NB4 (cell line): ENCODE results near the gene RPS6KA3.

ENCODE experiments used
- DNase-seq: peaks from one replicate; pipeline ENCODE4 v3.0.0; 2010; ENCODE audit warnings: low read depth
- H3K4me3 ChIP-seq: one replicate; pipeline ENCODE4 v1.5.1; 2011; ENCODE audit warnings: mild to moderate bottlenecking, low read depth, low read length, moderate library complexity
- MYC ChIP-seq: IDR thresholded peaks from 2 replicates; pipeline ENCODE4 v1.6.1; 2011; ENCODE audit warnings: low read depth, low read length
- POLR2A ChIP-seq: IDR thresholded peaks from 2 replicates; pipeline ENCODE4 v1.6.1; 2011; ENCODE audit warnings: mild to moderate bottlenecking; ENCODE audit not compliant: insufficient read length; ENCODE audit errors: extremely low read depth
- TF ChIP-seq, protein P1 (sequence below): IDR thresholded peaks from one replicate; pipeline ENCODE4 v1.5.1; 2012; ENCODE audit warnings: low read depth, low read length
- TF ChIP-seq, protein P2 (sequence below): IDR thresholded peaks from 2 replicates; pipeline ENCODE4 v1.6.1; 2011; ENCODE audit warnings: low read depth, low read length

Gene RPS6KA3

DNA sequence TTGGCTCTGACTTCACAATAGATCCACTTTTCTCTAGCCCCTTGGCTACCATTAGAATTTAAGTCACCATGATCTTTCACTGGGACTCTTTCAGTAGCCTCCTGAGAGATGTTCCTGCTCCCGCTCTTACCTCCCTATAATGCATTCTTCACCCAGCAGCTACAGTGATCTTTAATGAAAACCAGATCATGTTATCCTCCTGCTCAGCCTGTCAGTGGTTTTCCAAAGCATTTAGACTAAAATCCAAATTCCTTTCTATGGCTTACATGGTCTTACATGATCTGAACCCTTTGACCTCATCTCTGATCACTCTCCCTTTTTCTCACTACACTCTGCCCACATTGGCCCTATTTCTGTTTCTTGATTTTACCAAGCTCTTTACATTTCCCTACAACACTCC is 18.3 kb upstream of the RPS6KA3 start:
- DNase-seq, result no peak
- H3K4me3 ChIP-seq, result no peak overlapping the region
- TF ChIP-seq POLR2A (no peak), MYC (no peak)
- TF ChIP-seq, protein P1, sequence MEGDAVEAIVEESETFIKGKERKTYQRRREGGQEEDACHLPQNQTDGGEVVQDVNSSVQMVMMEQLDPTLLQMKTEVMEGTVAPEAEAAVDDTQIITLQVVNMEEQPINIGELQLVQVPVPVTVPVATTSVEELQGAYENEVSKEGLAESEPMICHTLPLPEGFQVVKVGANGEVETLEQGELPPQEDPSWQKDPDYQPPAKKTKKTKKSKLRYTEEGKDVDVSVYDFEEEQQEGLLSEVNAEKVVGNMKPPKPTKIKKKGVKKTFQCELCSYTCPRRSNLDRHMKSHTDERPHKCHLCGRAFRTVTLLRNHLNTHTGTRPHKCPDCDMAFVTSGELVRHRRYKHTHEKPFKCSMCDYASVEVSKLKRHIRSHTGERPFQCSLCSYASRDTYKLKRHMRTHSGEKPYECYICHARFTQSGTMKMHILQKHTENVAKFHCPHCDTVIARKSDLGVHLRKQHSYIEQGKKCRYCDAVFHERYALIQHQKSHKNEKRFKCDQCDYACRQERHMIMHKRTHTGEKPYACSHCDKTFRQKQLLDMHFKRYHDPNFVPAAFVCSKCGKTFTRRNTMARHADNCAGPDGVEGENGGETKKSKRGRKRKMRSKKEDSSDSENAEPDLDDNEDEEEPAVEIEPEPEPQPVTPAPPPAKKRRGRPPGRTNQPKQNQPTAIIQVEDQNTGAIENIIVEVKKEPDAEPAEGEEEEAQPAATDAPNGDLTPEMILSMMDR, result no peak
- TF ChIP-seq, protein P2, sequence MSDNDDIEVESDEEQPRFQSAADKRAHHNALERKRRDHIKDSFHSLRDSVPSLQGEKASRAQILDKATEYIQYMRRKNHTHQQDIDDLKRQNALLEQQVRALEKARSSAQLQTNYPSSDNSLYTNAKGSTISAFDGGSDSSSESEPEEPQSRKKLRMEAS, result no peak

DNA sequence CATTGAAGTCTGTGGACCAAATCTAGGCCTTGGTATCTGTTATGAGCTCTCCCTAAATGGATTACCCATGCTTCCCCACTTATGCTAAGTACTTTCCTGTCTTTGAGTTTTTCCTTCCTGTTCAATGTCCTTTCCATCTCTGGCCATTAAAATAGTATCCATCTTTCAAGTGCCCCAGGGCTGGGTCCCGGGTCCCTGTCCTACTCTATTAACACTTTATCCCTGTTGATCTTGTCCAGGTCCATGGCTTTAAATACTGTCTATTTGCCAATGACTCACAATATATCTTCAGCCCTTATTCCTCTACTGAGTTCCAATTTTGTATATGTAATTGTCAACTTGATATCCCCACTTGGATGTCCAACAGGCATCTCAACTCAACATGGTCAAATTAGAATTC is 17.7 kb upstream of the RPS6KA3 start:
- H3K4me3 ChIP-seq, result no peak overlapping the region
- no peak for DNase-seq
- TF ChIP-seq, protein P1, result no peak
- no peak for TF ChIP-seq POLR2A
- no peak for TF ChIP-seq MYC

DNA sequence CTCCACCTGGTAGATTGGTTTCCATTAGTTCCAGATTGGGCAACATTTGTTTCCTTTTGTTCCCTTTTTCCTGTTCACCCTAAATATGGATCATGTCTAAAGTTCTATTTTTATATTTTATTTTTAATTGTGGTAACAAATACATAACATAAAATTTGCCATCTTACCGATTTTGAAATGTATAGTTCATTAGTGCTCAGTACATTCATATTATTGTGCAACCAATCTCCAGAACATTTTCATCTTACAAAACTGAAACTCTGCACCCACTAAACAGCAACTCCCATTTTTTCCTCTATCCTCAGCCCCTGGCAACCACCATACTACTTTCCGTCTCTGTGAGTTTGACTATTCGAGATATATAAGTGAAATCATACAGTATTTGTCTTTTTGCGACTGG is 14.2 kb upstream of the RPS6KA3 start:
- TF ChIP-seq, protein P2, result no peak
- TF ChIP-seq, protein P1, result no peak
- no peak for TF ChIP-seq MYC
- no peak overlapping the region for H3K4me3 ChIP-seq
- DNase-seq, result no peak

DNA sequence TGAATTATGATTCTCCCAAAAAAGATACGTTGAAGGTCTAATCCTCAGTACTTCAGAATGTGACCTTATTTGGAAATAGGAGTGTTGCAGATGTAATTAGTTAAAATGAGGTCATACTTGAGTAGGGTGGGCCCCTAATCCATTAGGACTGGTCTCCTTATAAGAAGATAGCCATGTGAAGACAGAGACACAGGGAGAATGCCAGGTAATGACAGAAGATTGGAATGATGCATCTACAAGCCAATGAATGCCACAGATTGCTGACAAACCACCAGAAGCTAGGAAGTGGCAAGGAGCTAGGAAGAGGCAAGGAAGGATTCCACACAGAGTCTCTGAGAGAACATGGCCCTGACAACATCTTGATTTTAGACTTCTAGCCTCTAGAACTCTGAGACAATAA is 7.4 kb upstream of the RPS6KA3 start:
- no peak for DNase-seq
- no peak overlapping the region for H3K4me3 ChIP-seq
- TF ChIP-seq, protein P2, result no peak

DNA sequence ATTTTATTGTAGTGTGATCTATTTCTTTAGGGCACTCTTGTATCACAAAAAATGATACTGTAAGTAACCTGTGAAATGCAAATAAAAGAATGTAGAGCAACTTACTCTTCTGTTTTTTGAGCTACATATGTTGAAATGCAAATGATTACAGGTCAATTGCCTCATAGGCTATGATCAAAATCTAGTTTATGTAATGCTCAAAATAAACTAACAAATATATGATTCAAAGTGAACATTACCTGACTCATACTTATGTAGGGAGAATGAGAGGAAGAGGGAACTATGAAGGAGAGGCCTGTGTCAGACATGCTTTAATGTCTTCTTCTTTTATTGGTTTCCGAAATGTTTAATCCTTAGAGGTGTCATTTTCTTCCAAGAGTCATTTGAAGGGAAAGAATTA is 5.0 kb upstream of the RPS6KA3 start:
- DNase-seq, result no peak
- TF ChIP-seq, protein P2, result no peak
- TF ChIP-seq, protein P1, result no peak
- no peak for TF ChIP-seq MYC
- no peak for TF ChIP-seq POLR2A
- H3K4me3 ChIP-seq, result no peak overlapping the region

DNA sequence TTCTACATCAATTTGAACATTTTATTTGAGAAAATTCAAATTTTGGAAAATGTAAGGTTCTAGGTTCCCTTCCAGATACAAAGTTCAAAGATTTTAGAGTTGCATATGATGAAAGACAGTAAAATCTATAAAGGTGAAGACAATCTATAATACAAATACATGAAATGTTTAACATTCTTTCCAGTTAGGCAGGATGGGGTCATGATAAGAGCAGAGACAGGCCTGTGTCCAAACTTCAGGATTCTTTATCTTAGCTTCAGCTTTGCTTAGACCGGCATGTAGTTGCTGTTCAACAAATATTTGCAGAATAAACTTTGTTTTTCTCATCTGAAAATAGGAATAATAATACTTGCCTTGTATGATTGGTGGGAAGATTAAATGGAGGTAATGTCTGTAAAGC is 4.5 kb upstream of the RPS6KA3 start:
- DNase-seq, result no peak
- no peak overlapping the region for H3K4me3 ChIP-seq
- TF ChIP-seq, protein P1, result no peak
- TF ChIP-seq MYC (no peak), POLR2A (no peak)
- TF ChIP-seq, protein P2, result no peak
